ENCODE data around the gene LRRC28.

DNA sequence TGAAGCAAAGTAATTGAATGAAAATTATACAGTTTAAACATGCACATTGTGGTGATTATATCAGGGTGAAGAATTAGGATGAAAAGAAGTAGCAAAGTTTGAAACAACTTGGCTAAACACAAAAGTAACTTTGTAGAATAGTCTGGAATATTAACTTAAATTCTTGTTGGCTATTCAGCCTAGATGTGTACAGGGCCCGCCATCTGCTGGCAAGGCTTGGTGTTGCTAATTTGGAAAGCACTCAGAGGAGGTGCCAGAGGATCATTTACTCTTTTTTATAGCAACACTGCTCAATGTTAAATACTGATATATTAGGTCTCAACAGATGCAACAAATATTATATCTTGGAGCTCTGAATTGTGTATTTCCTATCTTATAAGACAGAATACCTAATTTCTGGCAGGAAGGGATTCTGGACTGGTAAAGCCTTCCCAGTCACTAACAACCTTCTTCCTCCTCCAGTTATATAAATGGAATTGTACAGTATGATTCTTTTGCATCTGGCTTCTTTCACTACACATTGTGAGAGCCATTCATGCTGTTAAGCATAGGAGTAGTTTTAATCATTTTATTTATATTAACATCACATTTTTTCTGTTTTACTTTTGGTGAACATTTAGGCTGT, 38.0 kb upstream of the LRRC28 start:
- TF ChIP-seq, protein P1, sequence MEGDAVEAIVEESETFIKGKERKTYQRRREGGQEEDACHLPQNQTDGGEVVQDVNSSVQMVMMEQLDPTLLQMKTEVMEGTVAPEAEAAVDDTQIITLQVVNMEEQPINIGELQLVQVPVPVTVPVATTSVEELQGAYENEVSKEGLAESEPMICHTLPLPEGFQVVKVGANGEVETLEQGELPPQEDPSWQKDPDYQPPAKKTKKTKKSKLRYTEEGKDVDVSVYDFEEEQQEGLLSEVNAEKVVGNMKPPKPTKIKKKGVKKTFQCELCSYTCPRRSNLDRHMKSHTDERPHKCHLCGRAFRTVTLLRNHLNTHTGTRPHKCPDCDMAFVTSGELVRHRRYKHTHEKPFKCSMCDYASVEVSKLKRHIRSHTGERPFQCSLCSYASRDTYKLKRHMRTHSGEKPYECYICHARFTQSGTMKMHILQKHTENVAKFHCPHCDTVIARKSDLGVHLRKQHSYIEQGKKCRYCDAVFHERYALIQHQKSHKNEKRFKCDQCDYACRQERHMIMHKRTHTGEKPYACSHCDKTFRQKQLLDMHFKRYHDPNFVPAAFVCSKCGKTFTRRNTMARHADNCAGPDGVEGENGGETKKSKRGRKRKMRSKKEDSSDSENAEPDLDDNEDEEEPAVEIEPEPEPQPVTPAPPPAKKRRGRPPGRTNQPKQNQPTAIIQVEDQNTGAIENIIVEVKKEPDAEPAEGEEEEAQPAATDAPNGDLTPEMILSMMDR (IDR thresholded peaks at IDR 0.05), result peak; percentile 54 to 85 (median 75)
- TF ChIP-seq EP300 (IDR thresholded peaks at IDR 0.05), result no peak

Measured in upper lobe of left lung (tissue), 4 donors.